ENCODE results near the gene PTPN21.

The PTPN21 gene

GRCh38 chr14:88572117-88572516 is 17.3 kb upstream of the PTPN21 start:
- TF ChIP-seq, protein P1, sequence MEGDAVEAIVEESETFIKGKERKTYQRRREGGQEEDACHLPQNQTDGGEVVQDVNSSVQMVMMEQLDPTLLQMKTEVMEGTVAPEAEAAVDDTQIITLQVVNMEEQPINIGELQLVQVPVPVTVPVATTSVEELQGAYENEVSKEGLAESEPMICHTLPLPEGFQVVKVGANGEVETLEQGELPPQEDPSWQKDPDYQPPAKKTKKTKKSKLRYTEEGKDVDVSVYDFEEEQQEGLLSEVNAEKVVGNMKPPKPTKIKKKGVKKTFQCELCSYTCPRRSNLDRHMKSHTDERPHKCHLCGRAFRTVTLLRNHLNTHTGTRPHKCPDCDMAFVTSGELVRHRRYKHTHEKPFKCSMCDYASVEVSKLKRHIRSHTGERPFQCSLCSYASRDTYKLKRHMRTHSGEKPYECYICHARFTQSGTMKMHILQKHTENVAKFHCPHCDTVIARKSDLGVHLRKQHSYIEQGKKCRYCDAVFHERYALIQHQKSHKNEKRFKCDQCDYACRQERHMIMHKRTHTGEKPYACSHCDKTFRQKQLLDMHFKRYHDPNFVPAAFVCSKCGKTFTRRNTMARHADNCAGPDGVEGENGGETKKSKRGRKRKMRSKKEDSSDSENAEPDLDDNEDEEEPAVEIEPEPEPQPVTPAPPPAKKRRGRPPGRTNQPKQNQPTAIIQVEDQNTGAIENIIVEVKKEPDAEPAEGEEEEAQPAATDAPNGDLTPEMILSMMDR (IDR thresholded peaks at IDR 0.05; ENCODE audit: insufficient read depth, low read length): no peak
- TF ChIP-seq GABPA (IDR thresholded peaks at IDR 0.05; ENCODE audit: low read depth) (no peak), POLR2AphosphoS5 (IDR thresholded peaks at IDR 0.05; ENCODE audit: low read depth) (no peak), SPI1 (IDR thresholded peaks at IDR 0.05; ENCODE audit: borderline replicate concordance, low read depth) (no peak), REST (IDR thresholded peaks at IDR 0.05; ENCODE audit: insufficient replicate concordance, low read depth) (no peak)
- no peaks in the 10 kb centered on the region for H3K27me3 ChIP-seq (ENCODE audit: insufficient read depth, poor library complexity, severe bottlenecking)
- H3K4me3 ChIP-seq (replicated peaks; ENCODE audit: insufficient read depth, low read length): no peak overlapping the region
- no peak overlapping the region for H3K27ac ChIP-seq (replicated peaks)
- no peak for DNase-seq (ENCODE audit: low read depth in 1 of 2, low spot score in 1 of 2)

DNA sequence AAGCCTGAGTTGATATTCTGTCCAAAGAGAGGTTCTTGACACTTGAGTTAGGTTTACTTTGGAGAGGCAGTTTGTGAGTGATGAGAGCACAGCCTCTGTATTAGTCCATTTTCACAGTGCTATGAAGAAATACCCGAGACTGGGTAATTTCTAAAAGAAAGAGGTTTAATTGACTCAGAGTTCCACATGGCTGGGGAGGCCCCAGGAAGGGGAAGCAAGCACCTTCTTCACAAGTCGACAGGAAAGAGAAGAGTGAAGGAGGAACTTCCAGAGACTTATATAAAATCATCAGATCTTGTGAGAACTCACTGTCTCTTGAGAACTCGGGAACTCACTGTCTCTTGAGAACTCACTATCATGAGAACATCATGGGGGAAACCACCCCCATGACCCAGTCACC is 13.4 kb upstream of the PTPN21 start:
- no peak overlapping the region for H3K27ac ChIP-seq (replicated peaks)
- DNase-seq (ENCODE audit: low read depth in 1 of 2, low spot score in 1 of 2): peak; percentile 41 to 56
- TF ChIP-seq POLR2AphosphoS5 (IDR thresholded peaks at IDR 0.05; ENCODE audit: low read depth) (no peak), SPI1 (IDR thresholded peaks at IDR 0.05; ENCODE audit: borderline replicate concordance, low read depth) (no peak), REST (IDR thresholded peaks at IDR 0.05; ENCODE audit: insufficient replicate concordance, low read depth) (no peak), GABPA (IDR thresholded peaks at IDR 0.05; ENCODE audit: low read depth) (no peak)
- TF ChIP-seq, protein P1 (IDR thresholded peaks at IDR 0.05; ENCODE audit: insufficient read depth, low read length): no peak
- H3K4me3 ChIP-seq (replicated peaks; ENCODE audit: insufficient read depth, low read length): no peak overlapping the region
- no peaks in the 10 kb centered on the region for H3K27me3 ChIP-seq (ENCODE audit: insufficient read depth, poor library complexity, severe bottlenecking)

GRCh38 chr14:88565427-88565826 is 10.6 kb upstream of the PTPN21 start:
- TF ChIP-seq REST (IDR thresholded peaks at IDR 0.05; ENCODE audit: insufficient replicate concordance, low read depth) (no peak), GABPA (IDR thresholded peaks at IDR 0.05; ENCODE audit: low read depth) (no peak), POLR2AphosphoS5 (IDR thresholded peaks at IDR 0.05; ENCODE audit: low read depth) (no peak), SPI1 (IDR thresholded peaks at IDR 0.05; ENCODE audit: borderline replicate concordance, low read depth) (no peak)
- TF ChIP-seq, protein P1 (IDR thresholded peaks at IDR 0.05; ENCODE audit: insufficient read depth, low read length): no peak
- H3K27ac ChIP-seq (replicated peaks): no peak overlapping the region
- H3K27me3 ChIP-seq (ENCODE audit: insufficient read depth, poor library complexity, severe bottlenecking): no peaks in the 10 kb centered on the region
- no peak for DNase-seq (ENCODE audit: low read depth in 1 of 2, low spot score in 1 of 2)
- H3K4me3 ChIP-seq (replicated peaks; ENCODE audit: insufficient read depth, low read length): no peak overlapping the region

Data from HL-60 (cell line).